HCT116 (cell line): Measurements from ENCODE around the gene PNN. TPM values are rescaled to one million over a fixed set of nuclear protein-coding genes. Genes with fewer than 3 reads are reported as not detected.
A peak's percentile ranks its signal among the peaks of the same experiment; 100 is the strongest.

Experiments
- ATAC-seq: fragments of 200-7000 bp; cut with Tn5 transposase; 2 replicates; pipeline ENCODE4 v1.9.1; 2020; ENCODE audit warnings: mild to moderate bottlenecking, moderate library complexity
- BruUV-seq: library from RNA; stranded (reverse); fragments of 400-500 nt; replicated peaks from 2 replicates; lab custom pipeline; 2021; lab: Mats Ljungman, UMichigan
- CTCF ChIA-PET: fragments of 300-600 bp; sonication (Branson Sonifier 250); formaldehyde crosslinking; loops from one replicate; lab custom pipeline; 2021; ENCODE audit warnings: antibody characterized with exemption; lab: Charles Lee
- POLR2A ChIA-PET: fragments of 300-600, 350-600 bp; sonication (Branson Sonifier 250); formaldehyde crosslinking; loops from one replicate; lab custom pipeline; 2021; ENCODE audit warnings: antibody characterized with exemption; lab: Charles Lee
- RAD21 ChIA-PET, 2 experiments: fragments of 300-600 bp; sonication (Branson Sonifier 250); formaldehyde crosslinking; loops; one replicate each; lab custom pipeline; 2023; ENCODE audit warnings: low total read pairs in 2 of 2; ENCODE audit not compliant: uncharacterized antibody in 2 of 2, unreplicated experiment in 2 of 2, low non-redundant PET in 1 of 2; lab: Charles Lee
- DNase-seq: peaks from one replicate; pipeline ENCODE4 v3.0.0-alpha.2; 2010; ENCODE audit warnings: low read depth, low spot score
- H2AFZ ChIP-seq: fragments of 200-600 bp; shearing (Covaris generic), sonication (generic); 2 replicates; pipeline ENCODE4 v1.6.1; 2017; ENCODE audit warnings: low read depth, mixed run types, mixed read lengths, antibody characterized with exemption, low read length; ENCODE audit not compliant: poor library complexity, severe bottlenecking
- H3K27ac ChIP-seq: 2 replicates; pipeline ENCODE4 v1.5.1; 2012; ENCODE audit warnings: low read depth, low read length
- H3K27me3 ChIP-seq: fragments of 200-600 bp; sonication (generic); 2 replicates; pipeline ENCODE4 v1.6.1; 2016; ENCODE audit warnings: mixed run types, low read length, mixed read lengths; ENCODE audit not compliant: insufficient read depth
- H3K36me3 ChIP-seq, 2 experiments: fragments of 200-500 bp in 1 of 2; fragments of 200-600 bp in 1 of 2; sonication (Bioruptor generic) in 1 of 2; sonication (generic) in 1 of 2; 2 replicates each; pipeline versions ENCODE4 v1.5.1 to v1.6.1; 2014 to 2016; ENCODE audit warnings: low read length in 2 of 2, inconsistent platforms in 1 of 2, mixed read lengths in 1 of 2, mixed run types in 1 of 2; ENCODE audit not compliant: insufficient read depth in 2 of 2, control insufficient read depth in 1 of 2
- H3K4me1 ChIP-seq, 2 experiments: fragments of 200-600 bp in 1 of 2; sonication (generic) in 1 of 2; 2 replicates each; pipeline versions ENCODE4 v1.5.1 to v1.6.1; 2012 to 2017; ENCODE audit warnings: low read length in 2 of 2, inconsistent platforms in 1 of 2, mild to moderate bottlenecking in 1 of 2, mixed read lengths in 1 of 2, mixed run types in 1 of 2, moderate library complexity in 1 of 2; ENCODE audit not compliant: insufficient read depth in 2 of 2, control insufficient read depth in 1 of 2
- H3K4me2 ChIP-seq: fragments of 200-600 bp; sonication (generic); 2 replicates; pipeline ENCODE4 v1.6.1; 2017; ENCODE audit warnings: mixed run types, low read length, mixed read lengths
- H3K4me3 ChIP-seq, 2 experiments: fragments of 200-600 bp in 1 of 2; sonication (generic) in 1 of 2; replicated peaks in 1 of 2; 2 replicates each; pipeline ENCODE4 v1.5.1; 2011 to 2016; ENCODE audit warnings: low read length in 2 of 2, control low read depth in 1 of 2, low read depth in 1 of 2, mild to moderate bottlenecking in 1 of 2, mixed read lengths in 1 of 2, mixed run types in 1 of 2
- H3K79me2 ChIP-seq: fragments of 200-600 bp; sonication (generic); 2 replicates; pipeline ENCODE4 v1.6.1; 2017; ENCODE audit warnings: mild to moderate bottlenecking, mixed run types, low read length, moderate library complexity, mixed read lengths; ENCODE audit not compliant: insufficient read depth
- H3K9ac ChIP-seq: fragments of 200-600 bp; sonication (generic); 2 replicates; pipeline ENCODE4 v1.6.1; 2016; ENCODE audit warnings: low read length, mixed read lengths
- H3K9me2 ChIP-seq: fragments of 200-600 bp; sonication (generic), shearing (Covaris generic); 2 replicates; pipeline ENCODE4 v1.6.1; 2017; ENCODE audit warnings: mixed run types, mild to moderate bottlenecking, moderate library complexity; ENCODE audit not compliant: insufficient read depth
- H3K9me3 ChIP-seq, 2 experiments: fragments of 200-500 bp in 1 of 2; fragments of 200-600 bp in 1 of 2; sonication (Bioruptor generic) in 1 of 2; sonication (generic) in 1 of 2; 2 replicates each; pipeline ENCODE4 v1.6.1; 2014 to 2017; ENCODE audit warnings: low read length in 2 of 2, mixed read lengths in 2 of 2, inconsistent platforms in 1 of 2, low read depth in 1 of 2, mild to moderate bottlenecking in 1 of 2, mixed run types in 1 of 2, moderate library complexity in 1 of 2; ENCODE audit not compliant: control insufficient read depth in 1 of 2, insufficient read depth in 1 of 2
- H4K20me1 ChIP-seq: fragments of 200-600 bp; sonication (generic), shearing (Covaris generic); 2 replicates; pipeline ENCODE4 v1.6.1; 2017; ENCODE audit warnings: mixed run types, mild to moderate bottlenecking, moderate library complexity; ENCODE audit not compliant: insufficient read depth
- CEBPB ChIP-seq: IDR thresholded peaks from 2 replicates; pipeline ENCODE4 v1.6.1; 2012; ENCODE audit warnings: low read depth
- EZH2 ChIP-seq: fragments of 200-600 bp; sonication (generic); IDR thresholded peaks from 2 replicates; pipeline ENCODE4 v1.6.1; 2017; ENCODE audit warnings: antibody characterized with exemption, mixed run types
- JUND ChIP-seq: IDR thresholded peaks from 2 replicates; pipeline ENCODE4 v1.6.1; 2012
- POLR2A ChIP-seq: IDR thresholded peaks from 2 replicates; pipeline ENCODE4 v1.7.0; 2011; ENCODE audit warnings: borderline replicate concordance; ENCODE audit not compliant: insufficient read depth, insufficient read length; ENCODE audit errors: extremely low read depth
- POLR2AphosphoS5 ChIP-seq: IDR thresholded peaks from 2 replicates; pipeline ENCODE4 v1.6.1; 2011; ENCODE audit warnings: mild to moderate bottlenecking, low read depth, low read length, moderate library complexity
- RAD21 ChIP-seq: IDR thresholded peaks from 2 replicates; pipeline ENCODE4 v1.6.1; 2012; ENCODE audit warnings: low read depth, mild to moderate bottlenecking
- SP1 ChIP-seq: IDR thresholded peaks from 2 replicates; pipeline ENCODE4 v1.6.1; 2012; ENCODE audit warnings: low read depth
- SRF ChIP-seq: IDR thresholded peaks from 2 replicates; pipeline ENCODE4 v1.6.1; 2012; ENCODE audit warnings: low read depth
- YY1 ChIP-seq: IDR thresholded peaks from 2 replicates; pipeline ENCODE4 v1.6.1; 2011; ENCODE audit warnings: low read length, low read depth, moderate library complexity, mild to moderate bottlenecking; ENCODE audit not compliant: insufficient replicate concordance; ENCODE audit errors: extremely low read depth
- ZFX ChIP-seq: fragments of 450-650 bp; IDR thresholded peaks from 2 replicates; pipeline ENCODE4 v1.6.1; 2017
- ZNF274 ChIP-seq: fragments of 200-500 bp; sonication (Bioruptor generic); IDR thresholded peaks from 2 replicates; pipeline ENCODE4 v1.6.1; 2014; ENCODE audit warnings: mild to moderate bottlenecking, low read depth, low read length, inconsistent platforms
- intact Hi-C: fragments of 100-400 bp; cut with micrococcal nuclease; formaldehyde crosslinking; loops from 2 replicates; pipeline ENCODE4 v1.10.0; 2022
- total RNA-seq: library from RNA; stranded (reverse); gene quantifications from one replicate; pipeline ENCODE4 v1.2.1, GENCODE V29; 2021; ENCODE audit not compliant: unreplicated experiment
- TF ChIP-seq, protein P1 (sequence below): IDR thresholded peaks from 2 replicates; pipeline ENCODE4 v1.6.1; 2012
- TF ChIP-seq, protein P2 (sequence below): IDR thresholded peaks from 2 replicates; pipeline ENCODE4 v1.6.1; 2011; ENCODE audit warnings: mild to moderate bottlenecking, low read length, moderate library complexity; ENCODE audit not compliant: insufficient replicate concordance; ENCODE audit errors: extremely low read depth

Gene PNN
- total RNA-seq, 1 experiment from 2014 or later = 97.9 TPM

DNA sequence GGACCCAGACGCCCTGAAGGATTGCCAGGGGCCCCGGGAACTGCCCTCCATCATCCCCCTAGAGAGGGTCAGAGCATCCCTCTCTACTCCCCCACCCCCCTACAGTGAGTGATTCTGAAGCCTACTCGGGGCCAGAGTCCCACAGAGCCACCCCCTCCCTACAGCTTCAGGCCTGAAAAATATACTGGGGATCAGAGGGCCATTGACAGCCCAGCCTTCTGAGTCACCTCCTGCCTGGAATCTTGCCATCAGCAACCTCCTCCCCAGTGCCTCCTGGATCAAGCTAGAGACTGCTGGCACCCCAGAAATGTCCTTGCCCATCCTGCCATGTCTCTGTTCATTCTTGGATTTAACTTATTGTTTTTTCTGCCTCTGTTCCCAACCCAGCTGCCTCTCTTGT, 37.0 kb downstream of the PNN start:
- ChIA-PET CTCF (interaction anchor here (1.5 kb wide), 1 partner anchor 8 kb away, joined by 3 read pairs; no protein-coding TSS in a partner anchor), POLR2A (no interaction called here), RAD21 (interaction anchor here in 1 of 2 experiments (0.7 kb wide), 1 partner anchor 23 kb away, joined by 10 read pairs; no protein-coding TSS in a partner anchor)
- no peaks in the 10 kb centered on the region for H3K9me3 ChIP-seq
- H3K27me3 ChIP-seq = no peaks in the 10 kb centered on the region
- no peaks in the 10 kb centered on the region for H4K20me1 ChIP-seq
- peak; percentile 80 for ATAC-seq
- BruUV-seq = no TSS peak
- H3K4me3 ChIP-seq = no peak overlapping the region
- peaks cover 13 to 33% of the 10 kb centered on the region in 2 experiments for H3K4me1 ChIP-seq
- H3K36me3 ChIP-seq = no peaks in the 10 kb centered on the region
- no peak overlapping the region; the same call in 1 of the 2 replicates for H3K27ac ChIP-seq
- H3K79me2 ChIP-seq = no peaks in the 10 kb centered on the region
- DNase-seq = no peak
- TF ChIP-seq RAD21 = no peak
- TF ChIP-seq JUND = no peak
- TF ChIP-seq SRF = no peak
- TF ChIP-seq CEBPB = no peak
- TF ChIP-seq EZH2 = no peak
- no peak for TF ChIP-seq POLR2A
- no peak for TF ChIP-seq POLR2AphosphoS5
- TF ChIP-seq SP1 = no peak
- TF ChIP-seq ZFX = no peak
- TF ChIP-seq, protein P1, sequence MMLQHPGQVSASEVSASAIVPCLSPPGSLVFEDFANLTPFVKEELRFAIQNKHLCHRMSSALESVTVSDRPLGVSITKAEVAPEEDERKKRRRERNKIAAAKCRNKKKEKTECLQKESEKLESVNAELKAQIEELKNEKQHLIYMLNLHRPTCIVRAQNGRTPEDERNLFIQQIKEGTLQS = no peak
- no peak for TF ChIP-seq YY1
- TF ChIP-seq, protein P2, sequence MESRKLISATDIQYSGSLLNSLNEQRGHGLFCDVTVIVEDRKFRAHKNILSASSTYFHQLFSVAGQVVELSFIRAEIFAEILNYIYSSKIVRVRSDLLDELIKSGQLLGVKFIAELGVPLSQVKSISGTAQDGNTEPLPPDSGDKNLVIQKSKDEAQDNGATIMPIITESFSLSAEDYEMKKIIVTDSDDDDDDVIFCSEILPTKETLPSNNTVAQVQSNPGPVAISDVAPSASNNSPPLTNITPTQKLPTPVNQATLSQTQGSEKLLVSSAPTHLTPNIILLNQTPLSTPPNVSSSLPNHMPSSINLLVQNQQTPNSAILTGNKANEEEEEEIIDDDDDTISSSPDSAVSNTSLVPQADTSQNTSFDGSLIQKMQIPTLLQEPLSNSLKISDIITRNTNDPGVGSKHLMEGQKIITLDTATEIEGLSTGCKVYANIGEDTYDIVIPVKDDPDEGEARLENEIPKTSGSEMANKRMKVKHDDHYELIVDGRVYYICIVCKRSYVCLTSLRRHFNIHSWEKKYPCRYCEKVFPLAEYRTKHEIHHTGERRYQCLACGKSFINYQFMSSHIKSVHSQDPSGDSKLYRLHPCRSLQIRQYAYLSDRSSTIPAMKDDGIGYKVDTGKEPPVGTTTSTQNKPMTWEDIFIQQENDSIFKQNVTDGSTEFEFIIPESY = no peak
- TF ChIP-seq ZNF274 = no peak
- intact Hi-C loops = no loop called here
- H2AFZ ChIP-seq = no peak overlapping the region
- H3K4me2 ChIP-seq = peak overlapping the region; percentile 58
- peak overlapping the region; percentile 35 for H3K9ac ChIP-seq
- no peaks in the 10 kb centered on the region for H3K9me2 ChIP-seq
